Spleen (tissue), 11 donors: ENCODE data around the gene FRMPD3. TPM values are rescaled to one million over a fixed set of nuclear protein-coding genes. Genes with fewer than 3 reads are reported as not detected.

Experiments
- DNase-seq: peaks from one replicate; pipeline ENCODE4 v3.0.0-alpha.2; 2020
- H3K27ac ChIP-seq, 8 donors: fragments of 200-600 bp; sonication (generic) in 7 of 8; 1 replicate in 4 of 8; 2 replicates in 4 of 8; pipeline versions ENCODE4 v1.5.0 to v1.8.0; 2016 to 2021; ENCODE audit warnings: inconsistent platforms in 4 of 8, mild to moderate bottlenecking in 4 of 8, moderate library complexity in 1 of 8
- H3K27me3 ChIP-seq, 7 donors: fragments of 200-600 bp; sonication (generic) in 6 of 7; replicated peaks in 1 of 7; 1 replicate in 4 of 7; 2 replicates in 3 of 7; pipeline versions ENCODE4 v1.5.0 to v1.8.0; 2016 to 2021; ENCODE audit warnings: inconsistent platforms in 3 of 7, mild to moderate bottlenecking in 1 of 7
- H3K36me3 ChIP-seq, 6 donors: fragments of 200-600 bp; sonication (generic) in 5 of 6; 1 replicate in 4 of 6; 2 replicates in 2 of 6; pipeline versions ENCODE4 v1.5.0 to v1.8.0; 2016 to 2021; ENCODE audit warnings: inconsistent platforms in 2 of 6
- H3K4me1 ChIP-seq, 6 donors: fragments of 200-600 bp; sonication (generic) in 5 of 6; 1 replicate in 3 of 6; 2 replicates in 3 of 6; pipeline versions ENCODE4 v1.5.0 to v1.8.0; 2016 to 2021; ENCODE audit warnings: inconsistent platforms in 3 of 6
- H3K4me3 ChIP-seq, 8 donors: fragments of 200-600 bp; sonication (generic) in 7 of 8; 1 replicate in 4 of 8; 2 replicates in 4 of 8; pipeline versions ENCODE4 v1.5.0 to v1.8.0; 2016 to 2021; ENCODE audit warnings: inconsistent platforms in 4 of 8, mild to moderate bottlenecking in 4 of 8, moderate library complexity in 2 of 8
- H3K9me3 ChIP-seq, 8 donors: fragments of 200-600 bp; sonication (generic) in 7 of 8; 1 replicate in 4 of 8; 2 replicates in 4 of 8; pipeline versions ENCODE4 v1.5.0 to v1.8.0; 2016 to 2021; ENCODE audit warnings: inconsistent platforms in 4 of 8
- POLR2A ChIP-seq, 3 donors: fragments of 450-650 bp; IDR thresholded peaks; one replicate each; pipeline ENCODE4 v1.5.1; 2017; ENCODE audit warnings: antibody characterized with exemption in 3 of 3, mild to moderate bottlenecking in 1 of 3
- POLR2AphosphoS5 ChIP-seq, 3 donors: sonication (generic); formaldehyde crosslinking; IDR thresholded peaks; one replicate each; pipeline ENCODE4 v1.5.1; 2017; ENCODE audit warnings: antibody characterized with exemption in 3 of 3
- WGBS, 5 donors: extraction: QIAGEN DNeasy Blood & Tissue Kit in 3 of 5; methylation state at CpG; one replicate each; pipeline versions ENCODE4 v1.1.5 to v1.1.7; 2013 to 2018; 5-methylcytosine and 5-hydroxymethylcytosine counted together
- intact Hi-C: fragments of 100-400 bp; cut with DNase I; formaldehyde crosslinking; loops from one replicate; pipeline ENCODE4 v1.15.0; 2023; ENCODE audit warnings: low total_unique reads
- polyA plus RNA-seq, 3 donors: library from polyadenylated mRNA; stranded (reverse); fragments of 200-250 nt; gene quantifications; one replicate each; pipeline ENCODE4 v1.2.1, GENCODE V29; 2013
- total RNA-seq, 7 donors: library from RNA; depleted of rRNA in 3 of 7; stranded (reverse); fragments of >200 nt in 3 of 7; fragmentation: NEBNext Ultra II Directional in 4 of 7; extraction: Animal tissue kit (Norgen Biotek cat#: 25700) in 4 of 7; gene quantifications; one replicate each; pipeline versions ENCODE4 v1.1.0 to v1.2.1, GENCODE V29; 2016 to 2021
- TF ChIP-seq, protein P1 (sequence below), 11 experiments: fragments of 200-600 bp in 7 of 11; fragments of 450-650 bp in 4 of 11; sonication (generic) in 4 of 11; IDR thresholded peaks in 8 of 11; conservative IDR thresholded peaks in 3 of 11; 1 replicate in 7 of 11; 2 replicates in 4 of 11; pipeline versions ENCODE4 v1.4.0 to v1.8.0; 2016 to 2021; ENCODE audit warnings: antibody characterized with exemption in 11 of 11, inconsistent platforms in 4 of 11, mild to moderate bottlenecking in 1 of 11
- donor health status: healthy with polysubstance abuse.
- donor health status: DM: no; HTN: no; CAD: no; lungs with moderate emphysema.
- donor health status: DM: no; HTN: no; CAD: no.
- donor health status: Bipolar disorder and iron deficiency.
- donor health status: healthy.
- donor health status: DM: no; HTN: no; CAD: no.
- donor health status: DM: yes; HTN: yes; CAD: no.

The FRMPD3 gene
- total and polyA plus RNA-seq, 10 donors, result 0.03 to 0.51 (median 0.28) TPM

DNA sequence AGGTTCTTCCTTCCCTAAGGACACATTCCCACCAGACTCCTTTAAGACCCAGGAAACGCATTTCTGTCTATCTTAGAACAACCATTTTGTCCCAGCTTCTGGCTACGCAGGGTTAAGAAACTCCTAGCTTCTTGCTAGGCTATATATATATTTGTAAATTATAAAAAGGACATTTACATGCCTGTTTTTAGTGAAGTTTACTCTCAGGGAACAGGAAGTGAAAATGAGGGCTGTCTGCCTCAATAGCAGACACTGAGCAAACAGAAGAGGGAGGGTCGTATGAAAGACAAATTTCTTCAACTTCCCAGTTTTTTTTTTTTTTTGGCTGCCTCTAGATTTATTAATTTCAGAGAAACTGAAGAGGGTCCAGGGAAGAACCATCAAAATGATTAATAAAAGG is 9.3 kb upstream of the FRMPD3 start:
- no peak for DNase-seq
- H3K27me3 ChIP-seq, result peaks cover 0 to 19% (median 0%) of the 10 kb centered on the region in 7 donors
- no peaks in the 10 kb centered on the region for H3K36me3 ChIP-seq
- no peak overlapping the region for H3K4me3 ChIP-seq
- 32 to 61% (median 46%) methylated on average over 3 of the region's 3 CpGs for WGBS, 5 donors
- no peak for TF ChIP-seq POLR2AphosphoS5 (IDR thresholded peaks at IDR 0.05)
- TF ChIP-seq, protein P1, sequence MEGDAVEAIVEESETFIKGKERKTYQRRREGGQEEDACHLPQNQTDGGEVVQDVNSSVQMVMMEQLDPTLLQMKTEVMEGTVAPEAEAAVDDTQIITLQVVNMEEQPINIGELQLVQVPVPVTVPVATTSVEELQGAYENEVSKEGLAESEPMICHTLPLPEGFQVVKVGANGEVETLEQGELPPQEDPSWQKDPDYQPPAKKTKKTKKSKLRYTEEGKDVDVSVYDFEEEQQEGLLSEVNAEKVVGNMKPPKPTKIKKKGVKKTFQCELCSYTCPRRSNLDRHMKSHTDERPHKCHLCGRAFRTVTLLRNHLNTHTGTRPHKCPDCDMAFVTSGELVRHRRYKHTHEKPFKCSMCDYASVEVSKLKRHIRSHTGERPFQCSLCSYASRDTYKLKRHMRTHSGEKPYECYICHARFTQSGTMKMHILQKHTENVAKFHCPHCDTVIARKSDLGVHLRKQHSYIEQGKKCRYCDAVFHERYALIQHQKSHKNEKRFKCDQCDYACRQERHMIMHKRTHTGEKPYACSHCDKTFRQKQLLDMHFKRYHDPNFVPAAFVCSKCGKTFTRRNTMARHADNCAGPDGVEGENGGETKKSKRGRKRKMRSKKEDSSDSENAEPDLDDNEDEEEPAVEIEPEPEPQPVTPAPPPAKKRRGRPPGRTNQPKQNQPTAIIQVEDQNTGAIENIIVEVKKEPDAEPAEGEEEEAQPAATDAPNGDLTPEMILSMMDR (IDR thresholded peaks at IDR 0.05 in 8 of 11, conservative IDR thresholded peaks at IDR 0.05 in 3 of 11), result no peak
- no peak for TF ChIP-seq POLR2A (IDR thresholded peaks at IDR 0.05)
- H3K9me3 ChIP-seq, result no peaks in the 10 kb centered on the region
- H3K27ac ChIP-seq, result no peak overlapping the region
- no peaks in the 10 kb centered on the region for H3K4me1 ChIP-seq
- intact Hi-C loops, result no loop called here

DNA sequence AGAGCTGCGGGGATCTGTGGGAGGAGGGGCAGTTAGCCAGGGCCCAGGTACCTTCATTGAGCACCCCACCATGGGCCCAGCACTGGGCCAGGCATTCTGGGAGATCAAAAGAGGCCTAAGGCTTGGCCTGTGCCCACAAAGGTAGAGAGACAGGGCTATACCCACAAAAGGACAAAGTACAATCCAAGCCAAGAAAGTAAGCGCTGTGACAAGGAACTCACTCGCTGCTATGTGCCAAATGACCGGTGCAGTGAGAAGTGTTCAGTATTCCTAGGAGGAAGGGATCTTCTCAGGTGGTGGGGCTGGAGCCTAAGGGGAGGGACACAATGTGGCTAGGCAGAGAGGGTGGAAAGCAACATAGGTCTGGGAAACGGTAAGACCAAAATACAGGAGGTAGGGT is 8.8 kb upstream of the FRMPD3 start:
- WGBS, 5 donors, result 74 to 94% (median 82%) methylated on average over 5 of the region's 5 CpGs
- H3K4me3 ChIP-seq, result no peak overlapping the region
- DNase-seq, result no peak
- no peaks in the 10 kb centered on the region for H3K9me3 ChIP-seq
- TF ChIP-seq, protein P1 (IDR thresholded peaks at IDR 0.05 in 8 of 11, conservative IDR thresholded peaks at IDR 0.05 in 3 of 11), result no peak
- TF ChIP-seq POLR2A (IDR thresholded peaks at IDR 0.05), result no peak
- no peak for TF ChIP-seq POLR2AphosphoS5 (IDR thresholded peaks at IDR 0.05)
- no peaks in the 10 kb centered on the region for H3K36me3 ChIP-seq
- peaks cover 0 to 24% (median 0%) of the 10 kb centered on the region in 7 donors for H3K27me3 ChIP-seq
- no peaks in the 10 kb centered on the region for H3K4me1 ChIP-seq
- intact Hi-C loops, result no loop called here
- no peak overlapping the region for H3K27ac ChIP-seq

DNA sequence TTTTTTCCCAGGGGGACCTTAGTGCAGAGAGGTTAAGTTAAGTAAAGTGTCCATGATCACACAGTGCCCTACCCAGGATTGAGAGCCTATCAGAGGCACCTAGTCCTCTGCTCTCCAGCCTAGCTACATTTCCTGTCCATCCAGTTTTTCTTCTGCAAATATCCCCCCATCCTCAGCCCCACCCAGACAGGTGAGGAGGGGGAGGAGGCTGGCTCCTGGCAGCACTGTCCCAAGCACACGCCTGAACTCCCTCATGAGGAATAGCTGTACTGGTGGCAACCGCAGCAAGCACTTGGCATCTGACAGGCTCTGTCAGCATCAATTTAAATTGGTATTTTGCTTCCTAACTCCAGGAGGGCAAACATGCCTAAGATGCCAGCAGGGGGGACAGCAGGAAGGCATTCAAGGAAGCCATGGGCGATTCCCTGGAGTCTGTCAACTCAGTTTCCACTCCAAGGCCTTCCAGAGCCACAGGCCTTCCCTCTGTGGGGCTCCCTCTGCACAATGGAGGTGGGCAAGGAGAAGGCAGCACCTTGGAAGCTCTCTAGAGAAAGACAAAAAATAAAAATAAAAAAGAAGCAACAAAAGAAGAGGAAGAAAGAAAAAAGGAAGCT is 6.4 kb upstream of the FRMPD3 start:
- no peak for DNase-seq
- intact Hi-C loops, result no loop called here
- Histone ChIP-seq H3K27ac (no peak overlapping the region), H3K27me3 (peaks cover 0 to 42% (median 6%) of the 10 kb centered on the region in 7 donors), H3K4me3 (no peak overlapping the region), H3K4me1 (no peaks in the 10 kb centered on the region), H3K9me3 (no peaks in the 10 kb centered on the region), H3K36me3 (no peaks in the 10 kb centered on the region)
- TF ChIP-seq POLR2AphosphoS5 (IDR thresholded peaks at IDR 0.05) (no peak), POLR2A (IDR thresholded peaks at IDR 0.05) (no peak)
- TF ChIP-seq, protein P1 (IDR thresholded peaks at IDR 0.05 in 8 of 11, conservative IDR thresholded peaks at IDR 0.05 in 3 of 11), result no peak
- 36 to 80% (median 71%) methylated on average over 3 of the region's 3 CpGs for WGBS, 5 donors

DNA sequence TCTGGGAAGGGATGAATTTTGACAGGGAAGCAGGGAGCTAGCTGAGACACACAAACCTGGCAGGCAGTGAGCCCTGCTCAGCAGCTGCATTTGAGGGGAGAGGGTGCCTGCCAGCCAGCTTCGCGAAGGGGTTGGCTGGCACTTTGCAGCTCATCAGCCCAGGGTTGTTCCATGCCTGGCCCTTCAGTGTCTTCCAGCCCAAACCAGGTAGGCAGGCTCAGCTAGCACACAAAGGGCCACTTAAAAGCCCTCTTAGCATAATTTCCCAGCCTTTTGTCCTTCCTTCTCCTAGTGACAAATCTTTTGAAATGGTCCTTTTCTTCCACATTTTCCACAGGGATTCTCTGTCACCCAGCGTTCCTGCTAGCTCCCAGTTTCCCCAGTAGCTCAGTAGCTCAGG is 4.3 kb upstream of the FRMPD3 start:
- H3K27me3 ChIP-seq, result peaks cover 0 to 52% (median 25%) of the 10 kb centered on the region in 7 donors

More for the DNA sequence above, 4.3 kb upstream of the FRMPD3 start:
- H3K9me3 ChIP-seq, result no peaks in the 10 kb centered on the region
- TF ChIP-seq POLR2AphosphoS5 (IDR thresholded peaks at IDR 0.05) (no peak), POLR2A (IDR thresholded peaks at IDR 0.05) (no peak)
- TF ChIP-seq, protein P1 (IDR thresholded peaks at IDR 0.05 in 8 of 11, conservative IDR thresholded peaks at IDR 0.05 in 3 of 11), result no peak
- no peak for DNase-seq
- H3K4me3 ChIP-seq, result no peak overlapping the region
- peaks cover 0 to 12% (median 2%) of the 10 kb centered on the region in 6 donors for H3K4me1 ChIP-seq
- 50 to 66% (median 59%) methylated on average over 1 to 3 of the region's 3 CpGs for WGBS, 5 donors
- no peak overlapping the region for H3K27ac ChIP-seq
- no peaks in the 10 kb centered on the region for H3K36me3 ChIP-seq
- intact Hi-C loops, result no loop called here
